T-helper 1 cell treated with Interleukin-12 subunit alpha and Interleukin-12 subunit beta and Interleukin-4 antibody, amounts not matched to agents 30 μg/mL and 1 μg/mL, for 36 hours (primary cell): ENCODE results near the gene RFX3.

Source experiments
- H3K27ac Mint-ChIP-seq: one replicate; pipeline ENCODE4 v1.8.0; 2021; ENCODE audit warnings: mild to moderate bottlenecking, mixed read lengths
- H3K27me3 Mint-ChIP-seq: one replicate; pipeline ENCODE4 v1.8.0; 2021; ENCODE audit warnings: low read depth, mixed read lengths
- H3K36me3 Mint-ChIP-seq: one replicate; pipeline ENCODE4 v1.8.0; 2021; ENCODE audit warnings: low read depth, mixed read lengths
- H3K4me1 Mint-ChIP-seq: one replicate; pipeline ENCODE4 v1.8.0; 2021; ENCODE audit warnings: low read depth, mixed read lengths
- H3K4me3 Mint-ChIP-seq: one replicate; pipeline ENCODE4 v1.8.0; 2021; ENCODE audit warnings: mild to moderate bottlenecking, moderate library complexity, mixed read lengths
- H3K9me3 Mint-ChIP-seq: one replicate; pipeline ENCODE4 v1.8.0; 2021; ENCODE audit warnings: mixed read lengths

RFX3 gene

GRCh38 chr9:3446313-3446712 lies 79.5 kb downstream of the RFX3 start:
- Mint-ChIP-seq H3K4me1 (peaks cover 1% of the 10 kb centered on the region), H3K27me3 (no peaks in the 10 kb centered on the region), H3K4me3 (no peak overlapping the region), H3K9me3 (no peaks in the 10 kb centered on the region), H3K27ac (no peak overlapping the region), H3K36me3 (no peaks in the 10 kb centered on the region)

DNA sequence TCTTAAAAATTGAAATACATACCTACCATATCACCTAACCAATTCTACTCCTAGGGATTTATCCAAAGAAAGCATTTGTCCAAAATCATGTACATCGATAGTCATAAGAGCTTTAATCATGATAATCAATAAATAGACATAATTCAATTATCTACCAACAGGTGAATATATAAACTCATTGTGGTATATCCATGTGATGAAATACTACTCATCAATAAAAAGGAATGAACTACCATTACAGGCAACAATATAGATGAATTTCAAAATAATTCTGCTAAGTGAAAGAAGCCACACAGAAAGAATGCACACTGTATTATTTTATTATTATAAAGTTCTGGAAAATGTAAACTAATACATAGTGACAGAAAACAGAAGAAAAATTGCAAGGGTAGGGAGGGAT lies 81.8 kb downstream of the RFX3 start:
- no peaks in the 10 kb centered on the region for H3K27me3 Mint-ChIP-seq
- H3K4me3 Mint-ChIP-seq = no peak overlapping the region
- no peaks in the 10 kb centered on the region for H3K36me3 Mint-ChIP-seq
- peaks cover 2% of the 10 kb centered on the region for H3K4me1 Mint-ChIP-seq
- H3K9me3 Mint-ChIP-seq = no peaks in the 10 kb centered on the region
- H3K27ac Mint-ChIP-seq = no peak overlapping the region

GRCh38 chr9:3441197-3441816 lies 84.5 kb downstream of the RFX3 start:
- H3K27me3 Mint-ChIP-seq = no peaks in the 10 kb centered on the region
- no peaks in the 10 kb centered on the region for H3K36me3 Mint-ChIP-seq
- no peaks in the 10 kb centered on the region for H3K9me3 Mint-ChIP-seq
- no peak overlapping the region for H3K4me3 Mint-ChIP-seq
- no peak overlapping the region for H3K27ac Mint-ChIP-seq
- peaks cover 2% of the 10 kb centered on the region for H3K4me1 Mint-ChIP-seq

- H3K27me3 Mint-ChIP-seq = no peaks in the 10 kb centered on the region
- H3K36me3 Mint-ChIP-seq = no peaks in the 10 kb centered on the region
- no peak overlapping the region for H3K27ac Mint-ChIP-seq
- H3K9me3 Mint-ChIP-seq = no peaks in the 10 kb centered on the region
- H3K4me1 Mint-ChIP-seq = peaks cover 2% of the 10 kb centered on the region
- H3K4me3 Mint-ChIP-seq = no peak overlapping the region
These were observed 89.0 kb downstream of the RFX3 start for GRCh38 chr9:3436629-3437420.

- Mint-ChIP-seq H3K9me3 (no peaks in the 10 kb centered on the region), H3K36me3 (no peaks in the 10 kb centered on the region), H3K27me3 (no peaks in the 10 kb centered on the region), H3K27ac (no peak overlapping the region), H3K4me1 (no peaks in the 10 kb centered on the region), H3K4me3 (no peak overlapping the region)
These were observed 90.1 kb downstream of the RFX3 start for GRCh38 chr9:3435732-3436131.

DNA sequence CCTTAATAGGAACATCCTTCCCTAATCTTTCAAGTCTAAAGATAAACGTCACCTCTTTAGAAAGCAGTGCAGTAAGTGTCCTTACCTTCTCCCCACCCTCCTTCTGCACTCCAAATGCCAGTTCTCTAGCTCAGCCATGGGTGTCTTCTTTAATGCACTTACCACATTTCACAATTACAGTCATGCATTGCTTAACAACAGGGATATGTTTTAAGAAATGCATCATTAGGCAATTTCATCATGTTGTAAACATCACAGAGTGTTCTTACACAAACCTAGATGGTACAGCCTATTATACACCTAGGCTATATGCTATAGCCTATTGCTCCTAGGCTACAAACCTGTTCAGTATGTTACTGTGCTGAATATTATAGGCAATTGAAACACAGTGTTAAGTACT lies 91.2 kb downstream of the RFX3 start:
- Mint-ChIP-seq H3K4me3 (no peak overlapping the region), H3K36me3 (no peaks in the 10 kb centered on the region), H3K27ac (no peak overlapping the region), H3K27me3 (no peaks in the 10 kb centered on the region), H3K4me1 (no peaks in the 10 kb centered on the region), H3K9me3 (no peaks in the 10 kb centered on the region)

DNA sequence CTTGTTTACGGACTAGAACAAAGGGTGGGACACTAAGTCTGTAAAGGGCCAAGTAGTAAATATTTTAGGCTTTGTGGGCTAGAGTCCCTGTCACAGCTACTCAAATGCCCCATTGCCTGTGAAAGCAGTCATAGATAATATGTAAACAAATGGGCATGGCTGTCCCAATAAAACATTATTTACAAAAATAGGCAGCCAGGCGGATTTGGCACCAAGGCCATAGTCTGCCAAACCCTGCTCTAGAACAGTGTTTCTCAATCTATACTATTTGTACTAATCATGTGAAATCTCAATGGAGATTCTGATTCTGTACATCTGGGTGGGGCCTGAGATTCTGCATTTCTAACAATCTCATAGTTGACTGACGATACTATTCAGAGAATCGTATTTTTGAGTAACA lies 92.0 kb downstream of the RFX3 start:
- Mint-ChIP-seq H3K27ac (no peak overlapping the region), H3K4me3 (no peak overlapping the region), H3K36me3 (no peaks in the 10 kb centered on the region), H3K27me3 (no peaks in the 10 kb centered on the region), H3K9me3 (no peaks in the 10 kb centered on the region), H3K4me1 (no peaks in the 10 kb centered on the region)

DNA sequence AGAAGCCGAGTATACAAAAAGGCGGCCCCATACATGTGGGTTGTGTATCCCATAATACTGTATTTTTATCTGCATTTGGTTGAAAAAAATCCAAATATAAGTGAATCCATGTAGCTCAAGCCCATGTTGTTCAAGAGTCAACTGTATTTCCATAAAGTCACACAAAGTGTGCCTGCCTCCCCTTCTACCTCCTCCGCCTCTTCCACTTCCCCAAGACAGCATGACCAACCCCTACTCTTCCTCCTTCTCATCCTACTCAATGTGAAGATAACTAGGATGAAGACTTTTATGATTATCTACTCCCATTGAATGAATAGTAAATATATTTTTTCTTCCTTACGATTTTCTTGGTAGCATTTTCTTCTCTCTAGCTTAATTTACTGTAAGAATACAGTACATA lies 92.7 kb downstream of the RFX3 start:
- no peak overlapping the region for H3K27ac Mint-ChIP-seq
- no peaks in the 10 kb centered on the region for H3K27me3 Mint-ChIP-seq

DNA sequence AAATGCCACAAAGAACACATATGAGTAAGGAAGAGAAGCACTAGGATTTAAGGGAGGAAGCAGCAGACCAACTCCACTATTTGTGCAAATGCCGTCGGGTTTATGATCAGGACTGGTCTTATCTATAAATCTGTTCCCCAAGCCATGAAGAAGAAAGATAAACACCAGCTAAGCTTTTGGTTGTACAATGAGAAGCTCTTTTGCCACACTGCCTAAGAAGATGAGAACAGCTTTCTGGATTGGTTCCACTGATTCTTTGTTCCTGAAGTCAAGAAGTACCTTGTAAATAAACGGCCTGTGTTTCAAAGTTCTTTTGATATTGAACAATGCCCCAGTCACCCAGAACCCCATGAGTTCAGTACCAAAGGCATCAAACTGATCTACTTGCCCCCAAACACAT lies 93.9 kb downstream of the RFX3 start:
- no peak overlapping the region for H3K4me3 Mint-ChIP-seq
- H3K27ac Mint-ChIP-seq = no peak overlapping the region
- H3K4me1 Mint-ChIP-seq = no peaks in the 10 kb centered on the region
- H3K36me3 Mint-ChIP-seq = no peaks in the 10 kb centered on the region
- no peaks in the 10 kb centered on the region for H3K9me3 Mint-ChIP-seq
- no peaks in the 10 kb centered on the region for H3K27me3 Mint-ChIP-seq

More for the DNA sequence above, 92.7 kb downstream of the RFX3 start:
- H3K4me3 Mint-ChIP-seq = no peak overlapping the region
- H3K9me3 Mint-ChIP-seq = no peaks in the 10 kb centered on the region
- H3K36me3 Mint-ChIP-seq = no peaks in the 10 kb centered on the region
- no peaks in the 10 kb centered on the region for H3K4me1 Mint-ChIP-seq

DNA sequence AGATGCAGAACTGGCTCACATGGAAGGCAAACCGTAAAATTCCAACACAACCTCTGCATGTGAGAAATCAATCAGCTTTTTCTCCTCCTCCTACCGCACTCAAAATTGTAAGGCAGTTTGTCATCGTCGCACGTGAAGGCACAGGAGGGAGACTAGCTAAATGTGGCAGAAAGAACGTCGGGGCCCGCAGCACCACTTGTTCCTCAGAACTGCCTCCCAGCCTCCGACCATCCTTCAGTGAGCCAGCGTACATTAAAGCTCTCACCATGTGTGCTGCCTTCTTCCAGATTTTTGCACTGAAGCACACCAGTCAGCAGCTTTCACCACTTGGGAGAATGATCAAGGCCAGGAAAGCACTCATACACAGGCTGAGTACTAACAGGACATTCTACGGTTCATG lies 105.9 kb downstream of the RFX3 start:
- H3K27me3 Mint-ChIP-seq = no peaks in the 10 kb centered on the region
- no peak overlapping the region for H3K4me3 Mint-ChIP-seq
- H3K4me1 Mint-ChIP-seq = no peaks in the 10 kb centered on the region
- no peaks in the 10 kb centered on the region for H3K9me3 Mint-ChIP-seq
- H3K27ac Mint-ChIP-seq = no peak overlapping the region
- peaks cover 3% of the 10 kb centered on the region for H3K36me3 Mint-ChIP-seq

- no peaks in the 10 kb centered on the region for H3K36me3 Mint-ChIP-seq
- no peaks in the 10 kb centered on the region for H3K9me3 Mint-ChIP-seq
- no peak overlapping the region for H3K4me3 Mint-ChIP-seq
- no peak overlapping the region for H3K27ac Mint-ChIP-seq
- H3K27me3 Mint-ChIP-seq = no peaks in the 10 kb centered on the region
- no peaks in the 10 kb centered on the region for H3K4me1 Mint-ChIP-seq
These were observed 109.9 kb downstream of the RFX3 start for GRCh38 chr9:3415906-3416305.

DNA sequence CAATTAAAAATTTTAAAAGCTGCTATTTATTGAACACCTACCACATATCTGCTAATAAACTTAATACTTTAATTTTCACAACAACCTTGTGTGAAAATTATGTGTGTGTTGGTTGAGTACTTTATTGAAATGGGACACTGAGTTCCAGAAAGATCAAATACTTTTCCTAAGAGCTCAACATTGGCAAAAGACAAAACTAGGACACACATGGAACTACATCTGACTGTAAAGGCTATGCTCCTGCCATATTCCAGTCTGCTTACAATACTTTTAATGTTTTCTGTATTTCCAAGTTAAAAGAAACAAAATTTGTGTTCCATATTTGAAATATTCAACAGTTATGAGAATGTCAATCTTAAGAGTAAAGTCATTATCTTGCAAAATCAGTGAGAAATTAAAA lies 111.8 kb downstream of the RFX3 start:
- H3K4me3 Mint-ChIP-seq = no peak overlapping the region
- H3K36me3 Mint-ChIP-seq = no peaks in the 10 kb centered on the region
- no peaks in the 10 kb centered on the region for H3K27me3 Mint-ChIP-seq
- no peaks in the 10 kb centered on the region for H3K9me3 Mint-ChIP-seq
- H3K4me1 Mint-ChIP-seq = no peaks in the 10 kb centered on the region
- H3K27ac Mint-ChIP-seq = no peak overlapping the region

DNA sequence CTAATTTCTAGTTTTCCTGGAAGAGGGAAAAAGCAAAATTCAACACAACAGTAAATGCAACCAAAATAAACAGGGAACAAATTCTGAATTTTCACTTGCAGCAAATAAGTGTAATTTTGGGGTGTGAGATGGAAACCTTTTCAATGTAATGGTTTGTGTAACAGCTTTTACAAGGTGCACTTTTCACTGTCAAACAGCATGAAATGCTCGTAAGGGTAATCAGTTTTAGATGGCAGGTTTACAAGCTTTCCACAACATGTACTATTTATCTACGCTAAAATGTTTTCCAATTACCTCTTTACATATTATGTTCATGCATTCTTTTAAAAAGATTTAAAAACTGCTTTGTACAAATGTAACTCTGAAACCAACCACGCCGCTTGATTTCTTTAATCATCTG lies 115.3 kb downstream of the RFX3 start:
- no peak overlapping the region for H3K4me3 Mint-ChIP-seq
- H3K36me3 Mint-ChIP-seq = no peaks in the 10 kb centered on the region
- no peaks in the 10 kb centered on the region for H3K27me3 Mint-ChIP-seq

GRCh38 chr9:3409453-3409852 lies 116.3 kb downstream of the RFX3 start:
- no peaks in the 10 kb centered on the region for H3K9me3 Mint-ChIP-seq
- no peaks in the 10 kb centered on the region for H3K4me1 Mint-ChIP-seq
- no peaks in the 10 kb centered on the region for H3K27me3 Mint-ChIP-seq
- H3K36me3 Mint-ChIP-seq = no peaks in the 10 kb centered on the region
- H3K27ac Mint-ChIP-seq = no peak overlapping the region
- H3K4me3 Mint-ChIP-seq = no peak overlapping the region

More for the DNA sequence above, 115.3 kb downstream of the RFX3 start:
- Mint-ChIP-seq H3K4me1 (no peaks in the 10 kb centered on the region), H3K9me3 (no peaks in the 10 kb centered on the region), H3K27ac (no peak overlapping the region)

- Mint-ChIP-seq H3K9me3 (no peaks in the 10 kb centered on the region), H3K4me3 (no peak overlapping the region), H3K4me1 (peaks cover 3% of the 10 kb centered on the region), H3K36me3 (peaks cover 1% of the 10 kb centered on the region), H3K27ac (no peak overlapping the region), H3K27me3 (no peaks in the 10 kb centered on the region)
These were observed 122.5 kb downstream of the RFX3 start for GRCh38 chr9:3403315-3403714.
